GM06990 (cell line): Measurements from ENCODE around the gene PALM.
A peak's percentile ranks its signal among the peaks of the same experiment; 100 is the strongest.

Experiments
- DNase-seq: peaks from one replicate; pipeline ENCODE4 v3.0.0-alpha.2; 2011; ENCODE audit not compliant: insufficient read length; ENCODE audit errors: extremely low read depth
- H3K27me3 ChIP-seq: replicated peaks from 2 replicates; pipeline ENCODE4 v1.6.0; 2011; ENCODE audit warnings: low read length; ENCODE audit not compliant: control insufficient read depth, insufficient read depth
- H3K36me3 ChIP-seq: 2 replicates; pipeline ENCODE4 v1.5.1; 2011; ENCODE audit warnings: low read length; ENCODE audit not compliant: control insufficient read depth, insufficient read depth
- H3K4me3 ChIP-seq: replicated peaks from 2 replicates; pipeline ENCODE4 v1.5.1; 2011; ENCODE audit warnings: low read depth, mild to moderate bottlenecking, control low read depth, low read length
- TF ChIP-seq, protein P1 (sequence below): IDR thresholded peaks from 2 replicates; pipeline ENCODE4 v1.5.1; 2011; ENCODE audit warnings: low read length, control low read depth, mild to moderate bottlenecking, inconsistent platforms; ENCODE audit not compliant: insufficient read depth, poor library complexity, severe bottlenecking

Gene PALM

DNA sequence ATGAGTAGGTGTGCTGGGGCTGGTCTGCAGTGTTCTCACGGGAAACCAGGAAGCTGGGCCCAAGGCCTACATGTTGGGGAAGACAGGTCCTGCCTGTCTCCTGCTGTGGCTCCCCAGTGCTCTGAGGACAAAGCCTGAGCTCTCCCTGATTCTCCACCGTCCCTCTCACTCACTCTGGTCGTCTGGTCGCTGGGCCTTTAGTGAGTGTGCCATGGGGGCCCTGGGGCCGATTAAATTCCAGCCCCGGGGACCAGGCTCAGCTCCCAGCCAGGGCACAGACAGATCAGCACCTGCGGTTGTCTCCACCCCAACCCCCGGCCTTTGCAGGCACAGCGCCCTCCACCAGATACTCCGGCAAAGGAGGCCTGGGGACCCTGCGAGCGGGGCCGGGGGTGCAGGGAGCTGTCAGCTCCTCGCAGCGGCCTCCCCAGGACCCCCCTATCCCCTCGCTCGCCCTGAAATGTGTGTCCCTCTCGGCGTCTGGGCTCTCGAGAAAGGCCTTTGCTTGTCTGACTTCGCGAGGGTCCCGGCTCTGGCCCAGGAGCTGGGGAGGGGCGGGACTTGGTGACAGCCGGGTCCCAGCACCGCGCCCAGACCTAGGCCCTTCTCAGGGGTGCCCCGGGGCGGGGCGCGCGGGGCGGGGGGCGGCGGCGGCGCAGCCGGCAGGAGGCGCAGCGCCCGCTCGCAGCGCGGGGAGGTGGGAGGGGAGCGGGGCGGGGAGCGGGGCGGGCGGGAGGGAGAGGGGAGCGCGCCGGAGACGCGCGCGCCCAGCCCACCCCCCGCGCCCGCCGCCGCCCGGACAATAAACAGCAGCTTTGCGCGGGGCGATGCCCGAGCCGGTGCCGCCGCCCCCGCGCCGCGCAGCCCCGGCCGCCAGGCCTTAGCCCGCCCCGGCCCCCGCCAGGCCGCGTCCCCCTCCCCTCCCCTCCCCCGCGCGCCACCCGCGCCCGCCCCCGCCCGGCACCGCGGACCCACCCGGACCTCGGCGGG is at the start of gene PALM:
Gene PALM (plus strand): TSS at position 782 of the 990 bp plus-strand sequence. CDS start 212 bp downstream, outside the sequence.
- H3K4me3 ChIP-seq = no peak within 1 kb of the TSS
- no peaks in the 10 kb centered on the region; the same call in none of the 2 replicates for H3K27me3 ChIP-seq
- TF ChIP-seq, protein P1, sequence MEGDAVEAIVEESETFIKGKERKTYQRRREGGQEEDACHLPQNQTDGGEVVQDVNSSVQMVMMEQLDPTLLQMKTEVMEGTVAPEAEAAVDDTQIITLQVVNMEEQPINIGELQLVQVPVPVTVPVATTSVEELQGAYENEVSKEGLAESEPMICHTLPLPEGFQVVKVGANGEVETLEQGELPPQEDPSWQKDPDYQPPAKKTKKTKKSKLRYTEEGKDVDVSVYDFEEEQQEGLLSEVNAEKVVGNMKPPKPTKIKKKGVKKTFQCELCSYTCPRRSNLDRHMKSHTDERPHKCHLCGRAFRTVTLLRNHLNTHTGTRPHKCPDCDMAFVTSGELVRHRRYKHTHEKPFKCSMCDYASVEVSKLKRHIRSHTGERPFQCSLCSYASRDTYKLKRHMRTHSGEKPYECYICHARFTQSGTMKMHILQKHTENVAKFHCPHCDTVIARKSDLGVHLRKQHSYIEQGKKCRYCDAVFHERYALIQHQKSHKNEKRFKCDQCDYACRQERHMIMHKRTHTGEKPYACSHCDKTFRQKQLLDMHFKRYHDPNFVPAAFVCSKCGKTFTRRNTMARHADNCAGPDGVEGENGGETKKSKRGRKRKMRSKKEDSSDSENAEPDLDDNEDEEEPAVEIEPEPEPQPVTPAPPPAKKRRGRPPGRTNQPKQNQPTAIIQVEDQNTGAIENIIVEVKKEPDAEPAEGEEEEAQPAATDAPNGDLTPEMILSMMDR = no peak
- no peak for DNase-seq
- no peaks in the 10 kb centered on the region for H3K36me3 ChIP-seq

DNA sequence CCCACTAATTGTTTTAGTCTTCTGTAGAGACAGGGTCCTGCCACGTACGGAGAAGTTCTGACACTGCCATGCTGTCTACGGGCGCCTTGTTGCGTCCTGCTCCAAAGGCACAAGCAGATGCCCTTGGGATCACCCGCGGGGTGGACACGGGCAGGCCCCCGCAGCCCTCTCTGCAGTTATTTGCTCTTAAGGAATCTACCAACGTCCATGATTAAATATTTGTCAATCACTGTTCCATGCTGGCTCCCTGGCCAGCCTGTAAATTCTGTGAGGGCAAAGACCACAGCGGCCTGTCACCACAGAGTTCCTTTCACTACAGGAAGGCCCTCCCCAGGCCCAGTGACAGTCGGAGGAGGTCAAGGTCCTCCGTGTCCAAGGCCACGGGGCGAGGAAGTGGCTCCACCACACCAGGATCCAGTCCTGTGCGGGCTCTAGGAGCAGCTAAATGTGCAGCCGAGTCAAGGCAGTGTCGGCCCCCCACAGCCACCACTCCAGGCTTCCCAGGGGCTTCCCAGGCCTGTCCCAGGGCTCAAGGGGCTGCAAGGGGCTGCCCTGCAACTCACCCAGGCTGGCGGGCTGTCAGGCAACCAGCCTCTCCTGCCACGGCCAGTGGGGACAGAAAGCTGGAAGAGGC is 47.8 kb upstream of the PALM start:
- DNase-seq = no peak
- H3K4me3 ChIP-seq = peak overlapping the region; percentile 97
- TF ChIP-seq, protein P1 = no peak
- H3K36me3 ChIP-seq = peaks cover 17% of the 10 kb centered on the region
- H3K27me3 ChIP-seq = no peaks in the 10 kb centered on the region

DNA sequence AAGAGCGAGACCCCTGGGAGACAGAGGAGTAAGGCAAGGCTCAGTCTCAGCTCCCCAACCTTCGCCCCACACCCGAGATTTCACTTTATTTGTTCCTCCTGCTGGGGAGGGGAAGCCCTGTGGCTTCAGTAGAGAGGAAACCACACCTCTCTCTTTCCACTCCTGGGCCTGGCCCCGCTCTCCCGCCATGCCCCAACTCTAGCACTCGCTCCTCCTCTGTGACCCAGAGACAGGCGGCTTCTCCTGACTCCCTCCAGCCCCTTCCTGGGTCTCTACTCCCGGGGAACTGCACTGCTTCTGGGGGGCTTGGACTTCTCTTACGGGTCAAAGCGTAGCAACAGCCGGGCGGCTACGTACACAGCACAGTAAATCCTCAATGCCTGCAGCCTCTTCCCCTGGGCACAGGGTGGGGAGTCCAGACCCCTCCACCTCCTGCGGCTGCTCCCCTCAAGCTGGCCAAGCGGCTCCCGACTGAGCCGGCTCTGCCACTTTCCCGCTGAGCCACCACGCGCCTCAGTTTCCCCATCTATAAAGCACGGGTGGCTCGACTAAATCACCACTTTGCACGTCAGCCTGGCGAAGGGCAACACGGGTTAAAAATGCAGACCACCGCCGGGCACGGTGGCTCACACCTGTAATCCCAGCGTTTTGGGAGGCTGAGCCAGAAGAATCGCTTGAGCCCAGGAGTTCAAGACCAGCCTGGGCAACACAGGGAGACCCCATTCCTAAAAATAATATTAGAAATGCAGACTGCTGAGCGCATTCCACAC is 47.1 kb upstream of the PALM start:
- DNase-seq = no peak
- TF ChIP-seq, protein P1 = no peak
- H3K27me3 ChIP-seq = no peaks in the 10 kb centered on the region
- peaks cover 15% of the 10 kb centered on the region for H3K36me3 ChIP-seq
- peak overlapping the region; percentile 97 for H3K4me3 ChIP-seq

DNA sequence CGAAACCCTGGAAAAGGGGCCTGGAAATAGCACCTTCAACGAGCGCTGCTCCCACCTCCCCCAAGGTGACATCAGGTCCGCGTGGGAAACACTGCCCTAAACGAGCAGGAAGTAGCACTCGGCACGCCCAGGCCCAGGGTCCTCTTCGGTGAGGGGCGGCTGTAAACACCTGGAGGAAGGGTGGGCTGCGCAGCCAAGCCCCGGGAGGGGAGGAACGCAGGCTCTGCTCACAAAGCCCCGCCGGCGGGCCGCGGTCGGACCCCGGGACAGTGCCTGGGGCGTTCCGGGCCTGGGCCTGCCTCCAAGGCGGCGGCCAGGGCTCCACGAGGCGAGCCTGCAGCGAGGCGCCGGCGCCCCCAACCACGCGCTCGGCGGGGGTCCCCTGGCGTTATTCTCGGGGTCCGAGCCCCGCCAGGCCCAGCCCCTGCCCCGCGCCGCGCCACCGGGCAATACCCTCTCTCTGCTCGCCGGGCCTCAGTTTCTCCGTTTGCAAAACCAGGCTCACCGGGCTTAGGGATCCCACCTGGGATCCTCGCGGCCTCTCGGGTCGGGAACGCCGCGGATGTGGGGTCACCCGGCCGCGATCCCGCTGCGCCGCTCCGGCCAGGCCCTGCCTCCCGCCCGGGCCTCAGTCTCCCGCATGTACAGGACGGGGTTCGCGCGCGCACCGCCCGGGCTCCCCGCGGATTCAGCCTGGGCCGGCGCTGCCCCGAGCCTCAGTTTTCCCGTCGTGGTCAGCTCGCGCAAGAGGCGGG is 46.4 kb upstream of the PALM start:
- H3K36me3 ChIP-seq = peaks cover 10% of the 10 kb centered on the region
- H3K4me3 ChIP-seq = peak overlapping the region; percentile 97
- H3K27me3 ChIP-seq = no peaks in the 10 kb centered on the region
- TF ChIP-seq, protein P1 = no peak
- peak; percentile 61 for DNase-seq
